Measurements from ENCODE around the gene SPATA1. TPM values are rescaled to one million over a fixed set of nuclear protein-coding genes. Genes with fewer than 3 reads are reported as not detected.

SPATA1 gene
- polyA plus RNA-seq, 1 of the 3 experiments (the other 2 are of a cell fraction), result 1.2 TPM

- H2AFZ ChIP-seq (ENCODE audit: low read depth), result no peak overlapping the region
- no peaks in the 10 kb centered on the region for H4K20me1 ChIP-seq (ENCODE audit: insufficient read depth)
- H3K9ac ChIP-seq, result no peak overlapping the region
- POLR2A ChIA-PET, result no interaction called here
- 79% methylated on average over 5 of the region's 5 CpGs for WGBS (ENCODE audit: low lambda C conversion rate)
- H3F3A ChIP-seq (replicated peaks; ENCODE audit: insufficient read depth), result peaks cover 19% of the 10 kb centered on the region
- H3K36me3 ChIP-seq (replicated peaks in 1 of 2; ENCODE audit: control insufficient read depth in 1 of 2, insufficient read depth in 2 of 2, low read length in 1 of 2), result peaks cover 0 to 4% of the 10 kb centered on the region in 2 experiments
- no peak for DNase-seq
- H3K4me1 ChIP-seq (ENCODE audit: control insufficient read depth in 1 of 2, insufficient read depth in 2 of 2, low read depth in 1 of 2, low read length in 1 of 2), result peaks cover 0 to 3% of the 10 kb centered on the region in 2 experiments; a peak in 1 of 4 replicates
- no peaks in the 10 kb centered on the region for H3K9me2 ChIP-seq
- no peak overlapping the region for H3K27ac ChIP-seq (ENCODE audit: low read depth in 2 of 2, low read length in 1 of 2)
- H3K4me2 ChIP-seq, result no peak overlapping the region
- no peak overlapping the region for H3K4me3 ChIP-seq (ENCODE audit: low read depth in 2 of 2, low read length in 1 of 2)
- H3K27me3 ChIP-seq (ENCODE audit: insufficient read depth), result no peaks in the 10 kb centered on the region
- H3K79me2 ChIP-seq (ENCODE audit: insufficient read depth), result no peaks in the 10 kb centered on the region; the same call in 1 of the 2 replicates
- H3K9me3 ChIP-seq, result no peaks in the 10 kb centered on the region
- no peak for TF ChIP-seq RAD21 (IDR thresholded peaks at IDR 0.05; ENCODE audit: low read length)
- TF ChIP-seq REST (IDR thresholded peaks at IDR 0.05; ENCODE audit: low read depth, low read length), result no peak
- no peak for TF ChIP-seq CHD2 (IDR thresholded peaks at IDR 0.05; ENCODE audit: low read length, partially characterized antibody)
- CTCF ChIA-PET, result interaction anchor here (1.3 to 1.5 kb wide), 2 partner anchors 13 to 15 kb away, joined by 3 to 5 read pairs; no protein-coding TSS in a partner anchor
Measured at GRCh38 chr1:84606977-84607376, 100.8 kb downstream of the SPATA1 start.

- no peak overlapping the region for H3K4me3 ChIP-seq (ENCODE audit: low read depth in 2 of 2, low read length in 1 of 2)
- H3F3A ChIP-seq (replicated peaks; ENCODE audit: insufficient read depth), result no peaks in the 10 kb centered on the region
- H3K4me2 ChIP-seq, result no peak overlapping the region
- H2AFZ ChIP-seq (ENCODE audit: low read depth), result no peak overlapping the region
- POLR2A ChIA-PET, result no interaction called here
- no peaks in the 10 kb centered on the region for H3K4me1 ChIP-seq (ENCODE audit: control insufficient read depth in 1 of 2, insufficient read depth in 2 of 2, low read depth in 1 of 2, low read length in 1 of 2)
- WGBS (ENCODE audit: low lambda C conversion rate), result no CpG with 5 or more reads among the region's 1 CpG
- DNase-seq, result no peak
- H3K9me3 ChIP-seq, result peaks cover 5% of the 10 kb centered on the region
- CTCF ChIA-PET, result interaction anchor here (1.1 kb wide), 1 partner anchor 9 kb away, joined by 3 read pairs; no protein-coding TSS in a partner anchor
- no peaks in the 10 kb centered on the region for H3K9me2 ChIP-seq
- no peaks in the 10 kb centered on the region for H4K20me1 ChIP-seq (ENCODE audit: insufficient read depth)
- TF ChIP-seq GATA2 (CRISPR knock-in tag; IDR thresholded peaks at IDR 0.05), result no peak
- no peak for TF ChIP-seq TAF1 (IDR thresholded peaks at IDR 0.05; ENCODE audit: borderline replicate concordance, low read depth, low read length)
- no peak for TF ChIP-seq NRF1 (IDR thresholded peaks at IDR 0.05; ENCODE audit: low read depth, low read length)
- peaks cover 0 to 4% of the 10 kb centered on the region in 2 experiments for H3K36me3 ChIP-seq (replicated peaks in 1 of 2; ENCODE audit: control insufficient read depth in 1 of 2, insufficient read depth in 2 of 2, low read length in 1 of 2)
- H3K79me2 ChIP-seq (ENCODE audit: insufficient read depth), result no peaks in the 10 kb centered on the region; the same call in 1 of the 2 replicates
- H3K27ac ChIP-seq (ENCODE audit: low read depth in 2 of 2, low read length in 1 of 2), result no peak overlapping the region
- H3K27me3 ChIP-seq (ENCODE audit: insufficient read depth), result no peaks in the 10 kb centered on the region
- H3K9ac ChIP-seq, result no peak overlapping the region
Measured at GRCh38 chr1:84611091-84611490, 104.9 kb downstream of the SPATA1 start.

- Histone ChIP-seq H3K4me1 (ENCODE audit: control insufficient read depth in 1 of 2, insufficient read depth in 2 of 2, low read depth in 1 of 2, low read length in 1 of 2) (no peaks in the 10 kb centered on the region), H3F3A (replicated peaks; ENCODE audit: insufficient read depth) (no peaks in the 10 kb centered on the region), H3K27me3 (ENCODE audit: insufficient read depth) (no peaks in the 10 kb centered on the region), H3K4me3 (ENCODE audit: low read depth in 2 of 2, low read length in 1 of 2) (no peak overlapping the region), H3K9me3 (peaks cover 5% of the 10 kb centered on the region), H3K4me2 (no peak overlapping the region), H4K20me1 (ENCODE audit: insufficient read depth) (no peaks in the 10 kb centered on the region), H2AFZ (ENCODE audit: low read depth) (no peak overlapping the region), H3K36me3 (replicated peaks in 1 of 2; ENCODE audit: control insufficient read depth in 1 of 2, insufficient read depth in 2 of 2, low read length in 1 of 2) (peaks cover 0 to 4% of the 10 kb centered on the region in 2 experiments), H3K9me2 (no peaks in the 10 kb centered on the region), H3K27ac (ENCODE audit: low read depth in 2 of 2, low read length in 1 of 2) (no peak overlapping the region), H3K79me2 (ENCODE audit: insufficient read depth) (no peaks in the 10 kb centered on the region; the same call in 1 of the 2 replicates), H3K9ac (no peak overlapping the region)
- WGBS (ENCODE audit: low lambda C conversion rate), result 54% methylated on average over 3 of the region's 3 CpGs
- no peak for DNase-seq
- TF ChIP-seq NRF1 (IDR thresholded peaks at IDR 0.05; ENCODE audit: low read depth, low read length), result no peak
- no peak for TF ChIP-seq TAF1 (IDR thresholded peaks at IDR 0.05; ENCODE audit: borderline replicate concordance, low read depth, low read length)
- no peak for TF ChIP-seq NFIC (IDR thresholded peaks at IDR 0.05; ENCODE audit: borderline replicate concordance)
- no peak for TF ChIP-seq RCOR1 (IDR thresholded peaks at IDR 0.05; ENCODE audit: low read length)
- no peak for TF ChIP-seq SIN3A (IDR thresholded peaks at IDR 0.05; ENCODE audit: borderline replicate concordance, low read depth, low read length)
- no peak for TF ChIP-seq RFX5 (IDR thresholded peaks at IDR 0.05; ENCODE audit: low read length)
- no peak for TF ChIP-seq IRF3 (IDR thresholded peaks at IDR 0.05; ENCODE audit: low read depth, low read length)
- no peak for TF ChIP-seq CHD2 (IDR thresholded peaks at IDR 0.05; ENCODE audit: low read length, partially characterized antibody)
- TF ChIP-seq GABPA (IDR thresholded peaks at IDR 0.05; ENCODE audit: low read depth), result no peak
- TF ChIP-seq MAX (IDR thresholded peaks at IDR 0.05; ENCODE audit: low read depth), result no peak
- TF ChIP-seq RXRA (IDR thresholded peaks at IDR 0.05; ENCODE audit: borderline replicate concordance, low read depth), result no peak
- no peak for TF ChIP-seq JUND (IDR thresholded peaks at IDR 0.05)
- ChIA-PET CTCF (interaction anchor here (1.1 kb wide), 2 partner anchors 8 to 10 kb away, joined by 3 read pairs; no protein-coding TSS in a partner anchor), POLR2A (no interaction called here)
Measured at GRCh38 chr1:84611796-84612195, 105.6 kb downstream of the SPATA1 start.
